HG03457 (cell line): Measurements from ENCODE around the gene FAM3C.
"Not testable (repeated sequence)": the region's sequence is repeated elsewhere in the genome, so short reads cannot be mapped to it uniquely, and the experiment has no call there.

ENCODE experiments used
- ATAC-seq: cut with Tn5 transposase; IDR thresholded peaks from one replicate; pipeline ENCODE4 v1.9.1; 2021; ENCODE audit warnings: moderate number of reproducible peaks; ENCODE audit not compliant: unreplicated experiment

Gene FAM3C

GRCh38 chr7:121395961-121396757 lies at the start of gene FAM3C:
Gene FAM3C (minus strand): TSS chr7:121396308. CDS start chr7:121382969, 13,339 bp downstream.
- peak; percentile 82 for ATAC-seq

GRCh38 chr7:121442845-121443244 lies 46.7 kb upstream of the FAM3C start:
- ATAC-seq: no peak

GRCh38 chr7:121440857-121441503 lies 44.9 kb upstream of the FAM3C start:
- no peak for ATAC-seq

GRCh38 chr7:121438043-121438955 lies 42.2 kb upstream of the FAM3C start:
- ATAC-seq: not testable (repeated sequence)

GRCh38 chr7:121437470-121437869 lies 41.4 kb upstream of the FAM3C start:
- ATAC-seq: no peak

GRCh38 chr7:121436688-121437087 lies 40.6 kb upstream of the FAM3C start:
- no peak for ATAC-seq

- no peak for ATAC-seq
These were observed 40.0 kb upstream of the FAM3C start for GRCh38 chr7:121436136-121436535.

GRCh38 chr7:121433775-121434174 lies 37.7 kb upstream of the FAM3C start:
- no peak for ATAC-seq

- ATAC-seq: peak; percentile 64
These were observed 36.4 kb upstream of the FAM3C start for GRCh38 chr7:121432486-121432885.

- ATAC-seq: no peak
These were observed 35.9 kb upstream of the FAM3C start for GRCh38 chr7:121431996-121432395.

GRCh38 chr7:121431389-121431995 lies 35.4 kb upstream of the FAM3C start:
- ATAC-seq: no peak

GRCh38 chr7:121430558-121430957 lies 34.5 kb upstream of the FAM3C start:
- no peak for ATAC-seq

- ATAC-seq: no peak
These were observed 33.7 kb upstream of the FAM3C start for GRCh38 chr7:121429798-121430197.

GRCh38 chr7:121428855-121429489 lies 32.9 kb upstream of the FAM3C start:
- no peak for ATAC-seq

- not testable (repeated sequence) for ATAC-seq
These were observed 25.6 kb upstream of the FAM3C start for GRCh38 chr7:121421743-121422142.

- ATAC-seq: no peak
These were observed 24.9 kb upstream of the FAM3C start for GRCh38 chr7:121420976-121421375.

GRCh38 chr7:121419201-121420148 lies 23.4 kb upstream of the FAM3C start:
- ATAC-seq: no peak

- no peak for ATAC-seq
These were observed 20.4 kb upstream of the FAM3C start for GRCh38 chr7:121416533-121416932.

- ATAC-seq: no peak
These were observed 18.3 kb upstream of the FAM3C start for GRCh38 chr7:121414436-121414835.
